Measurements from ENCODE around the gene TECTA. TPM values are rescaled to one million over a fixed set of nuclear protein-coding genes. Genes with fewer than 3 reads are reported as not detected.

Gene TECTA
- polyA plus RNA-seq, 2 donors, result 0.09 to 0.22 TPM

- peaks cover 0 to 5% of the 10 kb centered on the region in 2 donors for H3K36me3 ChIP-seq (ENCODE audit: control insufficient read depth in 2 of 2, insufficient read depth in 2 of 2, low read length in 1 of 2)
- H3K27me3 ChIP-seq (ENCODE audit: control insufficient read depth in 1 of 2, insufficient read depth in 2 of 2, low read length in 2 of 2), result no peaks in the 10 kb centered on the region
- H3K4me1 ChIP-seq (ENCODE audit: control insufficient read depth in 2 of 2, insufficient read depth in 2 of 2, low read length in 1 of 2), result no peaks in the 10 kb centered on the region
- H3K9me3 ChIP-seq (ENCODE audit: control insufficient read depth in 2 of 2, insufficient read depth in 1 of 2, low read depth in 1 of 2, low read length in 1 of 2), result no peaks in the 10 kb centered on the region
- WGBS, 2 donors, result 76 to 78% methylated on average over 3 of the region's 3 CpGs
- H3K27ac ChIP-seq (ENCODE audit: low read depth in 2 of 2, low read length in 1 of 2), result no peak overlapping the region
- H3K4me3 ChIP-seq (ENCODE audit: low read depth in 1 of 2, low read length in 2 of 2), result no peak overlapping the region
Observed at GRCh38 chr11:121067026-121067425, 34.0 kb upstream of the TECTA start.

- Histone ChIP-seq H3K27me3 (ENCODE audit: control insufficient read depth in 1 of 2, insufficient read depth in 2 of 2, low read length in 2 of 2) (no peaks in the 10 kb centered on the region), H3K4me1 (ENCODE audit: control insufficient read depth in 2 of 2, insufficient read depth in 2 of 2, low read length in 1 of 2) (no peaks in the 10 kb centered on the region), H3K4me3 (ENCODE audit: low read depth in 1 of 2, low read length in 2 of 2) (no peak overlapping the region), H3K9me3 (ENCODE audit: control insufficient read depth in 2 of 2, insufficient read depth in 1 of 2, low read depth in 1 of 2, low read length in 1 of 2) (no peaks in the 10 kb centered on the region), H3K36me3 (ENCODE audit: control insufficient read depth in 2 of 2, insufficient read depth in 2 of 2, low read length in 1 of 2) (peaks cover 0 to 5% of the 10 kb centered on the region in 2 donors), H3K27ac (ENCODE audit: low read depth in 2 of 2, low read length in 1 of 2) (no peak overlapping the region)
- 55 to 66% methylated on average over 2 of the region's 2 CpGs for WGBS, 2 donors
Observed at GRCh38 chr11:121067453-121067852, 33.6 kb upstream of the TECTA start.

- WGBS, 2 donors, result 84 to 86% methylated on average over 6 of the region's 6 CpGs
- H3K4me3 ChIP-seq (ENCODE audit: low read depth in 1 of 2, low read length in 2 of 2), result no peak overlapping the region
- H3K9me3 ChIP-seq (ENCODE audit: control insufficient read depth in 2 of 2, insufficient read depth in 1 of 2, low read depth in 1 of 2, low read length in 1 of 2), result no peaks in the 10 kb centered on the region
- H3K4me1 ChIP-seq (ENCODE audit: control insufficient read depth in 2 of 2, insufficient read depth in 2 of 2, low read length in 1 of 2), result no peaks in the 10 kb centered on the region
- H3K27ac ChIP-seq (ENCODE audit: low read depth in 2 of 2, low read length in 1 of 2), result no peak overlapping the region
- H3K36me3 ChIP-seq (ENCODE audit: control insufficient read depth in 2 of 2, insufficient read depth in 2 of 2, low read length in 1 of 2), result peaks cover 0 to 5% of the 10 kb centered on the region in 2 donors
- no peaks in the 10 kb centered on the region for H3K27me3 ChIP-seq (ENCODE audit: control insufficient read depth in 1 of 2, insufficient read depth in 2 of 2, low read length in 2 of 2)
Observed at GRCh38 chr11:121067962-121068647, 32.9 kb upstream of the TECTA start.

GRCh38 chr11:121068787-121069186 is 32.3 kb upstream of the TECTA start:
- Histone ChIP-seq H3K4me3 (ENCODE audit: low read depth in 1 of 2, low read length in 2 of 2) (no peak overlapping the region), H3K27ac (ENCODE audit: low read depth in 2 of 2, low read length in 1 of 2) (no peak overlapping the region), H3K27me3 (ENCODE audit: control insufficient read depth in 1 of 2, insufficient read depth in 2 of 2, low read length in 2 of 2) (no peaks in the 10 kb centered on the region), H3K9me3 (ENCODE audit: control insufficient read depth in 2 of 2, insufficient read depth in 1 of 2, low read depth in 1 of 2, low read length in 1 of 2) (no peaks in the 10 kb centered on the region), H3K4me1 (ENCODE audit: control insufficient read depth in 2 of 2, insufficient read depth in 2 of 2, low read length in 1 of 2) (no peaks in the 10 kb centered on the region), H3K36me3 (ENCODE audit: control insufficient read depth in 2 of 2, insufficient read depth in 2 of 2, low read length in 1 of 2) (peaks cover 0 to 5% of the 10 kb centered on the region in 2 donors)
- WGBS, 2 donors, result 87 to 90% methylated on average over 6 of the region's 6 CpGs

DNA sequence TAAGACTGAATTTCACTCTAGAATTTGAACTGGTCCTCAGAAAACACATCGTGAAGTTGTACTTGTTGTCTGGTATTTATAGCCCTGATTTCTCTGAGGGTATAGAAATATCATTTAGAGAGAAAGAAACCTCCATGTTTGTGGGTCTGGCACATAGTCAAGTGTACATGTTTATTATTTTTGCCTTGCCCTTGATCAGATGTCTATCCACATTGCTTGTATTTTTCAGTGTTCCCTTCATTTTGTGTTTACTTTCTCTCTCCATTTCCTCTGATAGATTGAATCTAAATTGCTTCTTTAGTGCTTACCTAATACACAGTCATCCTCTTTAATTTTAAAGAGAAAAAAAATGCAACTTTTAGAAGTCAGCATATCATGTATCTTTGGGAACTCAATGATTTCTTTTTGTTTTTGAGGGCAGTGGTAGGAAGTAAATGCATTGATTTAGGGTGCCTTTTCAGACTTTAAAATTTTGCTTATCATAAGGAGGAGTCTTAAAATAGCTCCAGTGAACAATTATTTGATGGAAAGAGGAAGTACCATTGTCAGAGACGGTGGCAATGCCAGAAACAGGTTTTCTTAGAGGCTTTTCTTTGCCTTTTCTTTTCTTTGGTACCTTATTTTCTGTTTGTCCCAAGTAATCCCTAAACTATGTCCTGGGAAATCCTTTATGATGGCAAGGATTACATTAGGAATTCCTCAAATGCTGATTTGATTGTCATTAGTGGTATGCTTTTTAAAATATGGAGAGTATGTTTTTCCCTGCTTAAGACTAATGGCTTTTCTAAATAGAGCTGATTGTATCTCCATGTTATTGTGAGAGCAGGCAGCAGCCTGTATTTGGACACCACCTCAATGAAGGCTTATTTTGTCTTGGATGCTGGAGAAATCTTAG is 29.8 kb upstream of the TECTA start:
- no peaks in the 10 kb centered on the region for H3K27me3 ChIP-seq (ENCODE audit: control insufficient read depth in 1 of 2, insufficient read depth in 2 of 2, low read length in 2 of 2)
- H3K4me3 ChIP-seq (ENCODE audit: low read depth in 1 of 2, low read length in 2 of 2), result no peak overlapping the region
- 50 to 55% methylated on average over 2 of the region's 2 CpGs for WGBS, 2 donors
- no peak overlapping the region for H3K27ac ChIP-seq (ENCODE audit: low read depth in 2 of 2, low read length in 1 of 2)
- no peaks in the 10 kb centered on the region for H3K9me3 ChIP-seq (ENCODE audit: control insufficient read depth in 2 of 2, insufficient read depth in 1 of 2, low read depth in 1 of 2, low read length in 1 of 2)
- no peaks in the 10 kb centered on the region for H3K4me1 ChIP-seq (ENCODE audit: control insufficient read depth in 2 of 2, insufficient read depth in 2 of 2, low read length in 1 of 2)
- peaks cover 0 to 5% of the 10 kb centered on the region in 2 donors for H3K36me3 ChIP-seq (ENCODE audit: control insufficient read depth in 2 of 2, insufficient read depth in 2 of 2, low read length in 1 of 2)

DNA sequence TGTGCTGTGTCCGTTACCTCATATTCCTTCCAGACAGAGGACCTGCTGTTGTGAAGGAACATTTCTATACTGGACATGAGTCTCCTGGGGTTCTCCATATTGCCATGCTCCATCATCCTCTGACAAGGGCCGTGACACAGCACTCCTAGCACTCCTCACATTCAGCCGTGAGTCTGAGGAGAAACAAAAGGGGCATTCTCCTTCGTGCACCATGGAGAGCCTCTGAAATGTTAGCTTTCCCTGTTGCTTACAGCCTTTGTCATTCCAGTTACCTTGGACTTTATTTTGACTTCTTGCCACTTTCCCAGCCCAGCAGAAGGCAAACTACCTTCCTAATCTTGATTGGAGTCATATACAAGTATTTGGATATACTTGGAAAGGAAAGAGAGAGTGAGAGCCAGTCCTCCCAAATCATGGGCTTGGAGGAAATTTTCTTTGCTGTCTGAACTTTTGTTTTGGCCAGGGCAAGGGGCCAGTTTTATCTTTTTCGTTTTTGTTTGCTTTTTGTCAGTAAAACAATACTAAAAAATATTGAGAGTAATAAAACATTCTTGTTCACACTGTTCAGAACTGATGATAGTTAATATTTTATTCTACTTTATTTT is 29.1 kb upstream of the TECTA start:
- Histone ChIP-seq H3K4me3 (ENCODE audit: low read depth in 1 of 2, low read length in 2 of 2) (no peak overlapping the region), H3K4me1 (ENCODE audit: control insufficient read depth in 2 of 2, insufficient read depth in 2 of 2, low read length in 1 of 2) (no peaks in the 10 kb centered on the region), H3K27me3 (ENCODE audit: control insufficient read depth in 1 of 2, insufficient read depth in 2 of 2, low read length in 2 of 2) (no peaks in the 10 kb centered on the region), H3K9me3 (ENCODE audit: control insufficient read depth in 2 of 2, insufficient read depth in 1 of 2, low read depth in 1 of 2, low read length in 1 of 2) (no peaks in the 10 kb centered on the region), H3K27ac (ENCODE audit: low read depth in 2 of 2, low read length in 1 of 2) (no peak overlapping the region), H3K36me3 (ENCODE audit: control insufficient read depth in 2 of 2, insufficient read depth in 2 of 2, low read length in 1 of 2) (peaks cover 0 to 5% of the 10 kb centered on the region in 2 donors)
- 62 to 64% methylated on average over 5 of the region's 5 CpGs for WGBS, 2 donors

GRCh38 chr11:121081321-121081720 is 19.7 kb upstream of the TECTA start:
- H3K27ac ChIP-seq (ENCODE audit: low read depth in 2 of 2, low read length in 1 of 2), result no peak overlapping the region
- 97 to 98% methylated on average over 3 of the region's 3 CpGs for WGBS, 2 donors
- no peaks in the 10 kb centered on the region for H3K9me3 ChIP-seq (ENCODE audit: control insufficient read depth in 2 of 2, insufficient read depth in 1 of 2, low read depth in 1 of 2, low read length in 1 of 2)
- no peaks in the 10 kb centered on the region for H3K27me3 ChIP-seq (ENCODE audit: control insufficient read depth in 1 of 2, insufficient read depth in 2 of 2, low read length in 2 of 2)
- no peaks in the 10 kb centered on the region for H3K36me3 ChIP-seq (ENCODE audit: control insufficient read depth in 2 of 2, insufficient read depth in 2 of 2, low read length in 1 of 2)
- no peak overlapping the region for H3K4me3 ChIP-seq (ENCODE audit: low read depth in 1 of 2, low read length in 2 of 2)
- H3K4me1 ChIP-seq (ENCODE audit: control insufficient read depth in 2 of 2, insufficient read depth in 2 of 2, low read length in 1 of 2), result no peaks in the 10 kb centered on the region

- Histone ChIP-seq H3K4me3 (ENCODE audit: low read depth in 1 of 2, low read length in 2 of 2) (no peak overlapping the region), H3K36me3 (ENCODE audit: control insufficient read depth in 2 of 2, insufficient read depth in 2 of 2, low read length in 1 of 2) (peaks cover 0 to 1% of the 10 kb centered on the region in 2 donors), H3K27me3 (ENCODE audit: control insufficient read depth in 1 of 2, insufficient read depth in 2 of 2, low read length in 2 of 2) (no peaks in the 10 kb centered on the region), H3K4me1 (ENCODE audit: control insufficient read depth in 2 of 2, insufficient read depth in 2 of 2, low read length in 1 of 2) (no peaks in the 10 kb centered on the region), H3K9me3 (ENCODE audit: control insufficient read depth in 2 of 2, insufficient read depth in 1 of 2, low read depth in 1 of 2, low read length in 1 of 2) (no peaks in the 10 kb centered on the region), H3K27ac (ENCODE audit: low read depth in 2 of 2, low read length in 1 of 2) (no peak overlapping the region)
- WGBS, 2 donors, result 90 to 96% methylated on average over 1 of the region's 1 CpG
Observed at GRCh38 chr11:121082219-121082618, 18.8 kb upstream of the TECTA start.

GRCh38 chr11:121082670-121083069 is 18.4 kb upstream of the TECTA start:
- no peak overlapping the region for H3K27ac ChIP-seq (ENCODE audit: low read depth in 2 of 2, low read length in 1 of 2)
- H3K36me3 ChIP-seq (ENCODE audit: control insufficient read depth in 2 of 2, insufficient read depth in 2 of 2, low read length in 1 of 2), result peaks cover 0 to 3% of the 10 kb centered on the region in 2 donors
- no peak overlapping the region for H3K4me3 ChIP-seq (ENCODE audit: low read depth in 1 of 2, low read length in 2 of 2)
- H3K9me3 ChIP-seq (ENCODE audit: control insufficient read depth in 2 of 2, insufficient read depth in 1 of 2, low read depth in 1 of 2, low read length in 1 of 2), result no peaks in the 10 kb centered on the region
- WGBS, 2 donors, result 94 to 100% methylated on average over 1 of the region's 1 CpG
- H3K4me1 ChIP-seq (ENCODE audit: control insufficient read depth in 2 of 2, insufficient read depth in 2 of 2, low read length in 1 of 2), result no peaks in the 10 kb centered on the region
- no peaks in the 10 kb centered on the region for H3K27me3 ChIP-seq (ENCODE audit: control insufficient read depth in 1 of 2, insufficient read depth in 2 of 2, low read length in 2 of 2)

Measured in esophagus (tissue), 2 donors.